ENCODE data around the gene CHKA. TPM values are rescaled to one million over a fixed set of nuclear protein-coding genes. Genes with fewer than 3 reads are reported as not detected.

Gene CHKA
- total RNA-seq, 3 donors from 2014 or later, result 44.1 to 74.4 (median 58.5) TPM

GRCh38 chr11:68089679-68090078, 31.5 kb downstream of the CHKA start:
- intact Hi-C loops (cut with DNase I, micrococcal nuclease), result no loop called here
- no peak for TF ChIP-seq CTCF (IDR thresholded peaks at IDR 0.05)
- no peak for DNase-seq
- H3K36me3 ChIP-seq (ENCODE audit: low read depth), result no peaks in the 10 kb centered on the region
- H3K4me1 ChIP-seq (ENCODE audit: low read depth), result peaks cover 20% of the 10 kb centered on the region
- no peaks in the 10 kb centered on the region for H3K9me3 ChIP-seq
- H3K4me3 ChIP-seq, result no peak overlapping the region
- peak; percentile 48 for ATAC-seq

- no peak for TF ChIP-seq CTCF (IDR thresholded peaks at IDR 0.05)
- H3K4me1 ChIP-seq (ENCODE audit: low read depth), result no peaks in the 10 kb centered on the region
- ATAC-seq (no peak), DNase-seq (no peak)
- H3K4me3 ChIP-seq, result no peak overlapping the region
- H3K36me3 ChIP-seq (ENCODE audit: low read depth), result no peaks in the 10 kb centered on the region
- intact Hi-C loops (cut with DNase I, micrococcal nuclease), result no loop called here
- no peaks in the 10 kb centered on the region for H3K9me3 ChIP-seq
Measured at GRCh38 chr11:68083517-68083916, 37.7 kb downstream of the CHKA start.

- Histone ChIP-seq H3K9me3 (no peaks in the 10 kb centered on the region), H3K4me1 (ENCODE audit: low read depth) (no peaks in the 10 kb centered on the region), H3K36me3 (ENCODE audit: low read depth) (no peaks in the 10 kb centered on the region), H3K4me3 (no peak overlapping the region)
- no peak for TF ChIP-seq CTCF (IDR thresholded peaks at IDR 0.05)
- no peak for DNase-seq
- ATAC-seq, result no peak
- intact Hi-C loops (cut with DNase I, micrococcal nuclease), result no loop called here
Measured at GRCh38 chr11:68082481-68082880, 38.7 kb downstream of the CHKA start.

- no peak for ATAC-seq
- TF ChIP-seq CTCF (IDR thresholded peaks at IDR 0.05), result no peak
- no peak overlapping the region for H3K4me3 ChIP-seq
- H3K36me3 ChIP-seq (ENCODE audit: low read depth), result no peaks in the 10 kb centered on the region
- H3K4me1 ChIP-seq (ENCODE audit: low read depth), result no peaks in the 10 kb centered on the region
- no peaks in the 10 kb centered on the region for H3K9me3 ChIP-seq
- DNase-seq, result no peak
- intact Hi-C loops (cut with DNase I, micrococcal nuclease), result no loop called here
Measured at GRCh38 chr11:68081691-68082090, 39.5 kb downstream of the CHKA start.

GRCh38 chr11:68080860-68081259, 40.3 kb downstream of the CHKA start:
- Histone ChIP-seq H3K4me1 (ENCODE audit: low read depth) (no peaks in the 10 kb centered on the region), H3K9me3 (no peaks in the 10 kb centered on the region), H3K36me3 (ENCODE audit: low read depth) (no peaks in the 10 kb centered on the region), H3K4me3 (no peak overlapping the region)
- DNase-seq (no peak), ATAC-seq (no peak)
- intact Hi-C loops (cut with DNase I, micrococcal nuclease), result no loop called here
- TF ChIP-seq CTCF (IDR thresholded peaks at IDR 0.05), result no peak

Data from mucosa of descending colon (tissue), 3 donors.